Measurements from ENCODE around the gene ADGRG6. TPM values are rescaled to one million over a fixed set of nuclear protein-coding genes. Genes with fewer than 3 reads are reported as not detected.
"Not testable (repeated sequence)": the region's sequence is repeated elsewhere in the genome, so short reads cannot be mapped to it uniquely, and the experiment has no call there.

ADGRG6 gene
- total and polyA plus RNA-seq, 2 donors (not counting 3 experiments of a cell fraction or from before 2014, with no cell fraction given) = 99.3 to 166 TPM

DNA sequence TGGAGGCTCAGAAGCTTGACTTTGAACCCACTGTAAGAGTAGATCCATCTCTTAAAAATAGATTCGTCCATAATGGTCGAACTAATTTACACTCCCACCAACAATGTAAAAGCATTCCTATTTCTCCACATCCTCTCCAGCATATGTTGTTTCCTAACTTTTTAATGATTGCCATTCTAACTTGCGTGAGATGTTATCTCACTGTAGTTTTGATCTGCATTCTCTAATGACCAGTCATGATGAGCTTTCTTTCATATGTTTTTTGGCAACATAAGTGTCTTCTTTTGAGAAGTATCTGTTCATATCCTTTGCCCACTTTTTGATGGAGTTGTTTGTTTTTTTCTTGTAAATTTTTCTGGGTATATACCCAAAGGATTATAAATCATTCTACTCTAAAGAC lies 44.4 kb downstream of the ADGRG6 start:
- intact Hi-C loops (cut with micrococcal nuclease); POLR2A ChIA-PET; H3K36me3 ChIP-seq (ENCODE audit: control insufficient read depth in 2 of 2, extremely low read depth in 1 of 2, insufficient read depth in 2 of 2, low read length in 2 of 2); H3K4me3 ChIP-seq (replicated peaks in 1 of 3; ENCODE audit: insufficient read depth in 1 of 3, low read depth in 1 of 3, low read length in 3 of 3); FAIRE-seq; H3K27ac ChIP-seq (ENCODE audit: insufficient read depth, low read depth, low read length); H4K20me1 ChIP-seq (replicated peaks; ENCODE audit: control insufficient read depth, extremely low read depth, insufficient read depth, low read length); H3K9me1 ChIP-seq (replicated peaks; ENCODE audit: control insufficient read depth, extremely low read depth, insufficient read depth, low read length); H3K4me2 ChIP-seq (ENCODE audit: insufficient read depth, low read length); H2AFZ ChIP-seq (ENCODE audit: low read depth, low read length); DNase-seq (ENCODE audit: low read depth, low spot score); H3K9ac ChIP-seq (replicated peaks; ENCODE audit: extremely low read depth, insufficient read depth, low read length); dilution Hi-C loops (cut with MboI; ENCODE audit: extremely low pct_ligation_motif_present, low sequenced_read_pairs); BruUV-seq (replicated peaks); H3K27me3 ChIP-seq (ENCODE audit: control insufficient read depth in 2 of 2, insufficient read depth in 2 of 2, low read length in 2 of 2); CTCF ChIA-PET; H3K9me3 ChIP-seq (replicated peaks; ENCODE audit: control insufficient read depth, insufficient read depth, low read length): not testable (repeated sequence)
- peaks cover 20% of the 10 kb centered on the region for H3K4me1 ChIP-seq (ENCODE audit: control insufficient read depth, extremely low read depth, insufficient read depth, low read length)
- peaks cover 37% of the 10 kb centered on the region for H3K79me2 ChIP-seq (ENCODE audit: control insufficient read depth, insufficient read depth, low read length)

DNA sequence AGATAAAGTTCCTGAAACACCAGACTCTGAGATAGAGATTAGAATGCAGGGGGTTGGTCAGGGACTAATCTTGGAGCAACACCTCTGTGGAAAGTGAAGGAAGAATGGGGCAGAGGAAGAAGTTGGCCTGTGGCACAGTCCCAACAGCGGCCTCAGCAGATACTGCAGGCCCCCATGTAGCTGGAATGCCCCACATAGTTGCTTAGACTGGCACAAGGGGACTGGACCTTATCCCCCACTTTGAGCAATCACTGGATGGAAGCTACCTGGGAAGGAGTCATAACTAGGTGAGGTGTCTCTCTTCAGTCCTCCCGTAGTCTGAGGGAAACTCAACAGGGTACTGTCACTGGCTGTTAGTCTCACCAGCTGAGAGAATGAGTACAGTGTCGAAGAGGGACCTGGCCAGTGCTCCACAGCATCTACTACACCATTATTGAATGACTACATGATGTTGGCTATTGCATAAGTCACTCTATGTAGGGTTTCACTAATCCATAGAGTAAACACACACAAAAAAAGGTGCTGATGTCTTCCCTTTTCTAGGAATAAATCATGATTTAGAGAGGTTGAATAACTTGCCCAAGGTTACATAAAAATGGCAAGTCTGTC lies 47.5 kb downstream of the ADGRG6 start:
- no peaks in the 10 kb centered on the region for H4K20me1 ChIP-seq (replicated peaks; ENCODE audit: control insufficient read depth, extremely low read depth, insufficient read depth, low read length)
- no peaks in the 10 kb centered on the region for H3K9me1 ChIP-seq (replicated peaks; ENCODE audit: control insufficient read depth, extremely low read depth, insufficient read depth, low read length)
- H3K79me2 ChIP-seq (ENCODE audit: control insufficient read depth, insufficient read depth, low read length) = peaks cover 38% of the 10 kb centered on the region
- no peak for DNase-seq (ENCODE audit: low read depth, low spot score)
- no peaks in the 10 kb centered on the region for H3K27me3 ChIP-seq (ENCODE audit: control insufficient read depth in 2 of 2, insufficient read depth in 2 of 2, low read length in 2 of 2)
- TF ChIP-seq, protein P1, sequence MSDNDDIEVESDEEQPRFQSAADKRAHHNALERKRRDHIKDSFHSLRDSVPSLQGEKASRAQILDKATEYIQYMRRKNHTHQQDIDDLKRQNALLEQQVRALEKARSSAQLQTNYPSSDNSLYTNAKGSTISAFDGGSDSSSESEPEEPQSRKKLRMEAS (IDR thresholded peaks at IDR 0.05; ENCODE audit: insufficient read depth, insufficient read length) = no peak
- TF ChIP-seq POLR2A (IDR thresholded peaks at IDR 0.05; ENCODE audit: low read depth, low read length) (no peak), JUN (IDR thresholded peaks at IDR 0.05; ENCODE audit: borderline replicate concordance, insufficient read depth, insufficient read length, low read depth) (no peak), GATA2 (IDR thresholded peaks at IDR 0.05; ENCODE audit: insufficient read depth, insufficient read length, low read depth, low read length) (no peak), MYC (IDR thresholded peaks at IDR 0.05; ENCODE audit: low read depth, low read length) (no peak), FOS (IDR thresholded peaks at IDR 0.05; ENCODE audit: borderline replicate concordance, insufficient read depth, low read length) (no peak), POLR2AphosphoS5 (IDR thresholded peaks at IDR 0.05; ENCODE audit: insufficient read depth, low read depth, low read length) (no peak), EZH2 (IDR thresholded peaks at IDR 0.05; ENCODE audit: borderline replicate concordance, low read depth, low read length, severe bottlenecking) (no peak)
- TF ChIP-seq, protein P2, sequence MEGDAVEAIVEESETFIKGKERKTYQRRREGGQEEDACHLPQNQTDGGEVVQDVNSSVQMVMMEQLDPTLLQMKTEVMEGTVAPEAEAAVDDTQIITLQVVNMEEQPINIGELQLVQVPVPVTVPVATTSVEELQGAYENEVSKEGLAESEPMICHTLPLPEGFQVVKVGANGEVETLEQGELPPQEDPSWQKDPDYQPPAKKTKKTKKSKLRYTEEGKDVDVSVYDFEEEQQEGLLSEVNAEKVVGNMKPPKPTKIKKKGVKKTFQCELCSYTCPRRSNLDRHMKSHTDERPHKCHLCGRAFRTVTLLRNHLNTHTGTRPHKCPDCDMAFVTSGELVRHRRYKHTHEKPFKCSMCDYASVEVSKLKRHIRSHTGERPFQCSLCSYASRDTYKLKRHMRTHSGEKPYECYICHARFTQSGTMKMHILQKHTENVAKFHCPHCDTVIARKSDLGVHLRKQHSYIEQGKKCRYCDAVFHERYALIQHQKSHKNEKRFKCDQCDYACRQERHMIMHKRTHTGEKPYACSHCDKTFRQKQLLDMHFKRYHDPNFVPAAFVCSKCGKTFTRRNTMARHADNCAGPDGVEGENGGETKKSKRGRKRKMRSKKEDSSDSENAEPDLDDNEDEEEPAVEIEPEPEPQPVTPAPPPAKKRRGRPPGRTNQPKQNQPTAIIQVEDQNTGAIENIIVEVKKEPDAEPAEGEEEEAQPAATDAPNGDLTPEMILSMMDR (IDR thresholded peaks at IDR 0.05; ENCODE audit: extremely low read depth in 1 of 2, insufficient read depth in 1 of 2, low read depth in 1 of 2, low read length in 2 of 2) = no peak
- no peak overlapping the region for H3K4me2 ChIP-seq (ENCODE audit: insufficient read depth, low read length)
- H3K4me1 ChIP-seq (ENCODE audit: control insufficient read depth, extremely low read depth, insufficient read depth, low read length) = peaks cover under 1% of the 10 kb centered on the region
- no peak overlapping the region for H3K4me3 ChIP-seq (replicated peaks in 1 of 3; ENCODE audit: insufficient read depth in 1 of 3, low read depth in 1 of 3, low read length in 3 of 3)
- no peak overlapping the region for H3K27ac ChIP-seq (ENCODE audit: insufficient read depth, low read depth, low read length)
- no peak overlapping the region for H2AFZ ChIP-seq (ENCODE audit: low read depth, low read length)
- H3K9me3 ChIP-seq (replicated peaks; ENCODE audit: control insufficient read depth, insufficient read depth, low read length) = no peaks in the 10 kb centered on the region
- dilution Hi-C loops (cut with MboI; ENCODE audit: extremely low pct_ligation_motif_present, low sequenced_read_pairs) (no loop called here), intact Hi-C loops (cut with micrococcal nuclease) (no loop called here)
- ChIA-PET POLR2A (no interaction called here), CTCF (interaction anchor here (1.3 kb wide), 1 partner anchor 9 kb away, joined by 3 read pairs; no protein-coding TSS in a partner anchor)
- BruUV-seq (replicated peaks) = no TSS peak
- peaks cover 0 to 2% of the 10 kb centered on the region in 2 experiments for H3K36me3 ChIP-seq (ENCODE audit: control insufficient read depth in 2 of 2, extremely low read depth in 1 of 2, insufficient read depth in 2 of 2, low read length in 2 of 2)
- H3K9ac ChIP-seq (replicated peaks; ENCODE audit: extremely low read depth, insufficient read depth, low read length) = no peak overlapping the region
- FAIRE-seq = no peak

Measured in endothelial cell of umbilical vein (primary cell).